GM21381 (cell line): ENCODE measurements around the gene SPAG6.
"Not testable (repeated sequence)": the region's sequence is repeated elsewhere in the genome, so short reads cannot be mapped to it uniquely, and the experiment has no call there.

Experiments used
- ATAC-seq: cut with Tn5 transposase; IDR thresholded peaks from one replicate; pipeline ENCODE4 v1.9.1; 2021; ENCODE audit warnings: mild to moderate bottlenecking, moderate library complexity; ENCODE audit not compliant: unreplicated experiment

The SPAG6 gene

DNA sequence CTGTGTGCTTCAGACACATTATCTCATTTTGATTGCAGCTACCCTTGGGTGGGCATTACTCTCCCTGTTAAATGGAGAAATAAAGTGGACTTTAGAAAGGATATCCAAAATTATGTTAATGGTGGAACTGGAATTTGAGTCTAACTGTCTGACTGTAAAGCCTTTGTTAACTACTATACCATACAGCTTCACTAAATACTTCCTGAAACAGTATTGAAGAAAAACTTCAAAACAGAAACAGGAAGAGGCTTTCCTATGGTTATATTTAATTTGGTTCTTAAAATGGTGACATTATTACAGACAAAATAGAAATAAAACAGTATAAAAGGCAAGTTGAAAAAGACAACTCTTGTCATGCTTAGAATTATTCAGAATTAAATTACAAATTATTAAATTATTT is 25.0 kb downstream of the SPAG6 start:
- no peak for ATAC-seq

DNA sequence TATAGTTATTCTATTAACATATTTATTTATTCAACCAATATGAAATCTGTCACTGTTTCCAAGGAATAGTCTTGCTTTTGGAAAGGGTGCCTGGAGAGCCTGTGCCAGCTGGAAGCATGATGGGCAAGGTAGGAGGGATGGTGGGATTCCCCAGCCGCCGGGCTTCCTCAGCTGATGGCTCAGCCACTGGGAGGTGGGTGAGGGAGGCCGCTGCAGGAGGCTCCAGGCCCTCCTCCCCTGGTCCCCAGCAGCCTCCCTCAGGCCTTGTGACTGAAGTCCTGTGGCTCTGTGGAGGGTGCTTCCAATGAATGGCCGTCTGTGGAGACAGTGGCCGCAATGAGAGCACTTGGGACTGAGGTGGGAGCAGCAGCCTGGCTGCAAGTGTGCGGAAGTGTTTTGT is 27.0 kb downstream of the SPAG6 start:
- no peak for ATAC-seq

DNA sequence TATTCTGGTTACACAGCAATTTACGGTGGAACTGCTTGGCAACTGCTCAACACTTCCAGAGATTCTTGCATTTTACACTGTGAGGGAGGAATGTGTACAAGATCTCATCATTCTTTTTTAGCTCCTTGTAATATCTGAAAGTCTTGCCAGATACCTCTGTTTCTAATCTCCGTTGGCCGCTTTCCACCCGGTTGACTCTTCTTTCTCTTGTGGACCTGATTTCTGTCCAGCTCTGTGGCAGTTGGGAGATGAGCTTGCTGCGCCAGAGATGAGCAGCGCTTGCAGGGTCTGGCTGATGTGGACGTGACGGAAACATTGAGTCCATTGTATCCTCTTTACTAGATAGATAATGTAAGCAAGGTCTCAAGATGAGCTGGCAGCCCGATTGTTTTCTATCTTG is 27.6 kb downstream of the SPAG6 start:
- no peak for ATAC-seq

DNA sequence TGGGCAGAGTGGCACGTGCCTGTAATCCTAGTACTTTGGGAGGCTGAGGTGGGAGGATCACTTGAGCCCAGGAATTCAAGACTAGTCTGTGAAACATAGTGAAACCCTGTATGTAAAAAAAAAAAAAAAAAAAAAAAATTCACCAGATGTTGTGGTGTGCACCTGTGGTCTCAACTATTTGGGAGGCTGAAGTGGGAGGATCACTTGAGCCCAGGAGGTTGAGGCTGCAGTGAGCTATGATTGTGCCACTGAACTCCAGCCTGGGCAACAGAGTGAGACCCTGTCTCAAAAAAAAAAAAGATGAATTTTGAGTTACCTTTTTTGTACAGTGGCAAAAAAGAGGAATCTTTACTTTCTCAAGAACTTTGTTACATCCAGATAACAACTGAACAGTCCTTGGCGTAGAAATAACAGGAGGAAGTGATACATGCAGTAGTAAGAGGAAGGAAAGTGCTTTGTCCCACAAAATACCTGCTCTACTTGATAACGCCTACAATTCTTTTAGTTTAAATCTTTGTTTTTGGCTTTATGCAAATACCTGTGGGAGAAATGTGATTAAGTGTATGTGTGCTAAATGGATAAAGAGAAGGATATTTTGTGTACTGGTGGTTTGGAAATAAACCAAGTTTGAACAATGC is 29.3 kb downstream of the SPAG6 start:
- no peak for ATAC-seq

DNA sequence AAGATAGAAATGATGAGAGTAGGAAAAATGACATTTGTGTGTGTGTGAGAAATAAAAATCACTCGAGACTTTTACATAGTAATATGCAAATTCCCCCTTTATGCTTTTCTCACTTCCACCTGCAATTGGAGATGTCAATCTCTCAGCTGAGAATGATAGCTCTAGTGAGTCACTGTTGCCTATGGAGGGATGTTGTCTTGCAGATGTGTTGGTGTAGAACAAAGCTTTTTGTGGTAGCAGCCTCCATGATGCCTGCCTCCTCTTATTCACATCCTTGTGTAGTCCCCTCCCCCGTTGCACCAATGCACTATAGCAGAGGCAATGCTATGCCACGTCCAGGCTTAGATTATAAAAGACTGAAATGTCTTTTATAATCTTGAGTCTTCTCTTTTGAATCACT is 33.8 kb downstream of the SPAG6 start:
- peak; percentile 40 for ATAC-seq

DNA sequence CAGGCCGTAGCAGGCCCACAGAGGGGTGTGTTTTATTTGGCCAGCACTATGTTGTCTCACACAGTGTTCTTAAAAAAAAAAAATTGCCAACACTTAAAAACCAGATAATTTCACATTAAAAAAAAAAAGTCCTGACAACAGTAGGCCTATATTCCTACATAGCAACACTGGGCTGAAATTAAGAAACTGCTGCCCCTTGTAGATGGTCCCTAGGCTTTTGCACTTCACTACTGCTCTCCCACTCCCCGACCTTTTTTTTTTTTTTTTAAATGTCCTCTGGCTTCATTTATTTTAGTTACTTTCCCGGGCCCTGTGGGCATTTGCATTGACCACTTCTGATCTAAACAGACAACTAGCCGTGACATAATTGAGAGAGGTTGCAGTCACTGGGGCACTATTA is 36.0 kb downstream of the SPAG6 start:
- no peak for ATAC-seq

DNA sequence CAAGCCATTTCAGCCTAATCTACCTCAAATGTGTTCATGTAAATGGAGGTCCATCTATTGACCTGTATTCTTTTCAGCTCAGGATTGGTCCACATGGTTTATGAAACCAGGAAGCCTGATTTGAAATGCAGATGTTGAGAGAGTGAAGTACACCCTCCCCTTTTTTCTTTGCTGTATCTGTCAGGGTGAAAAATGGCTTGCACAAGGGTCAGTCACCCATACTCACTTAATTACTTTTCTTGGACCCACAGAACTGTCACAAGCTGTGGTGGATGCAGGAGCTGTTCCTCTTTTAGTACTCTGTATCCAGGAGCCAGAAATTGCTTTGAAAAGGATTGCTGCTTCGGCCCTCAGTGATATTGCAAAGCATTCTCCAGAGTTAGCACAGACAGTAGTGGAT is 41.2 kb downstream of the SPAG6 start:
- no peak for ATAC-seq

DNA sequence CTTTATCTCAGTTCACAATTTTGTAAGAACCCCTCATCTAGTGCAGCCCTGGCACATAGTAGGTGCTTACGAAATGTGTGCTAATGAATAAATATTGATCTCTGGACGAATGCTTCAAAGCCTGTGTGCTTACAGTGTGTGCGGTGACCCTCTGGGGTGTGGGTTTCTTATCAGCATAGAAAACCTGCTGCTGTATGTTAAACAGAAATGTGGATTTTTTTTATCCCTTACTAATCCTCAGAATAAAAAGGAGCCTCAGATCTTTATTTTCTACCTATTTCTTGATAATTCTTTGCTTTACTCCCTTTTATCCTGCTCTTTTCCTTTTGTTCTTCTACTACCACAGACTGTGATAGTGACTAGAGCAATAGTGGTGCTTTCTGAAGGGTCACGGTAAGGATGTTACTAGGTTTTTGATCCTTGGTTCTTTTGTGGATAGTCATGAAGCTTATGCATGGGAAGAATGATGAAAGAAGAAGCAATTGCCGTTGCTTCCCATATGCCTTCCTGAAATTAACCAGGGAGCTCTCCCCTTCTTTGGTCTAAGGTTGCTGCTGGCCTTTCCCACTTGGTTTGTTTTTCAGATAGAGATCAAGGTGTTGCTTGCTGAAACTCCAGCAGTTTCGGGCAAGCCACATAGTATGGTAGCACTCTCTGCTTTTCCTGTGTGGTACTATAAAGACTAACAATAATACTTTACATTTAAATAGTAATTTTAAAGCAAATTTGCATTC is 44.7 kb downstream of the SPAG6 start:
- no peak for ATAC-seq

DNA sequence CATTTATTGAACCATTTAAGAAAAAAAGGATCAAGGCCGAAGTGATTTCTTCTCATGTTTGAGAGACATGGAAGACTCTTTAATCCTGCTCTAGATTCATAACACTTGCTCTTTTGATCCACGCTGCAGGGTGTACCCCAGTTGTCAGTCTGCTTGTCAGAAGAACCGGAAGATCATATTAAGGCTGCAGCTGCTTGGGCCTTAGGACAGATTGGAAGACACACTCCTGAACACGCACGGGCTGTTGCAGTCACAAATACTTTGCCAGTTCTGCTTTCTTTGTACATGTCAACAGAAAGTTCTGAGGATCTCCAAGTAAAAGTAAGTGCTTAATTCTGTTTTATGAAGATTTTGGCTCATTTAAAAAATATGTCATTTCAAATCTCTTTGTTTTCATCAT is 46.3 kb downstream of the SPAG6 start:
- ATAC-seq = no peak

DNA sequence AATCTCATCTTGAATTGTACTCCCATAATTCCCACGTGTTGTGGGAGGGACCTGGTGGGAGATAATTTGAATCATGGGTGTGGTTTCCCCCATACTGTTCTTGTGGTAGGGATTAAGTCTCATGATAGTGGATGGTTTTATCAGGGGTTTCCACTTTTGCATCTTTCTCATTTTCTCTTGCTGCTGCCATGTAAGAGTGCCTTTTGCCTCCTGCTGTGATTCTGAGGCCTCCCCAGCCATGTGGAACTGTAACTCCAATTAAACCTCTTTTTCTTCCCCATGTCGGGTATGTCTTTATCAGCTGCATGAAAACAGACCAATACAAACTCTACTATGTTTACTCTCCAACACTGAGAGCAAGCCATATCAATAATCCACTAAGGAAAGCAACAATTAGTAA is 50.9 kb downstream of the SPAG6 start:
- ATAC-seq = not testable (repeated sequence)

DNA sequence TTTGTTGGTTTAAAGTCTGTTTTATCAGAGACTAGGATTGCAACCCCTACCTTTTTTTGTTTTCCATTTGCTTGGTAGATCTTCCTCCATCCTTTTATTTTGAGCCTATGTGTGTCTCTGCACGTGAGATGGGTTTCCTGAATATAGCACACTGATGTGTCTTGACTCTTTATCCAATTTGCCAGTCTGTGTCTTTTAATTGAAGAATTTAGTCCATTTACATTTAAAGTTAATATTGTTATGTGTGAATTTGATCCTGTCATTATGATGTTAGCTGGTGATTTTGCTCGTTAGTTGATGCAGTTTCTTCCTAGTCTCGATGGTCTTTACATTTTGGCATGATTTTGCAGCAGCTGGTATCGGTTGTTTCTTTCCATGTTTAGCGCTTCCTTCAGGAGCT is 61.6 kb downstream of the SPAG6 start:
- not testable (repeated sequence) for ATAC-seq

DNA sequence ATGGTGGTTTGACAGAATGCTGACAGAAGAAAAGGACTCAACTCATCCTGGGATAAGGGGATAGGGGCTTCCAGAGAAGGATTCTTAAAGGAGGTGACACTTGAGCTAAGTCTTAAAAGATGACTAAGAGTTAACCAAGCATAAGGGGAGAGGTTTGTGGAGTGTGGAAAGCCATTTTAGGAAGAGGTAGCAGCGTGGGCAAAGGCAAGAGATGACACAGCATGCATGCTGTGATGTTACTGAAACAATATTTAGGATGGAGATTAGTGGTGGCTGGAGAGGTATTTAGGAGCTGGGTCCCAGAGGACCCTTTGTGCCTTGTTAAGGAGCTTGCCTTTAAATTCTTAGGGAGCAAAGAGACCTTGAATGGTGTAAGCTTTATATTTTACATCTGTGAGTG is 65.1 kb downstream of the SPAG6 start:
- ATAC-seq = no peak

DNA sequence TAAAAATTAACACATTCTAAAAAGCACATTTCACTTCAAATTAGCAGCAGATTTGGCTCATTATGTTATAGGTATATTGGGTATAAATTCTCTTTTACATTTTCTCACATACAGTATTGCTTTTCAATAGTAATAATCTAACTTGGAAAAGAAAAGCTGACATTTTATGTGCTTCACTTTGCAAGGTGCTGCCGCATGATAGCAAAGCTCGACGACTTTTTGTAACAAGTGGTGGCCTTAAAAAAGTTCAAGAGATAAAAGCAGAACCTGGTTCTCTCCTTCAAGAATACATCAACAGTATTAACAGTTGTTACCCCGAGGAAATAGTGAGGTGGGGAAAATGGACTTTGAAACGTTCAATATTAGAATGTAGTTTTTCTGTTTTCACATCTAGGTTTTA is 65.5 kb downstream of the SPAG6 start:
- ATAC-seq = no peak

DNA sequence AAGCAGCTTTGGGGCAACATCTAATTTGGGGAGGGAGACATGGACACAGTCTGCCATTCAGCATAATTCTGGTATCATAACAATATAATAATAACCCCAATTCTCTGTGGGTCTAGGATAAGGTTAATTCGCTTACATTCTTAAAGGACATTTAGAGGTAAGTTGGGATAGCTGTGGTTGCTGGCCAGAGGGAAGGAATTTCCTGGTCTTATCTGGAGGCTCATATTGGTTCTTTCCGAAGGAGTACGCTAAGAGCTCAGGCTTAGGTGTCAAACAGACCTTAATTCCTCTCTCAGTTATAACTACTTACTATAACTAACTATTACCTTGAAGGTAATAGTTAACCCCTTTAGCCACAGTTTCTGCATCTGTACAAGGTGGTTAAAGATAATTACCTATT is 68.8 kb downstream of the SPAG6 start:
- no peak for ATAC-seq

DNA sequence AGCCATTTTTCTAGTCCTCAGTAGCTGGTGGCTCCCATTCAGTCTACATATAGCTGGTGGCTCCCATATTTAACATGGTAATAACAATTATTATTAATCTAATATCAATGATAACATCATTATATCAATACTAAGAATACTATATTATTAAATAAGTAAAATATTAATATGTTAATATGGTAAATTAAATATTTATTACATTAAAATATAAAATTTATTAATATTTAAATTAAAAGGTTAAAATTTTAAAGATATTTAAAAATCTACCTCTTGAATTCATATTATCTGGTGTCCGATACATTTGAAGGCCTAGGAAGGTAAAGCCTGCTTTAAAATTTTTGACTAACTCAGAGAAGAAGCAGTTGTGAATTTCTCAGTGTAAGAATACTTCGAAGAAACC is 69.8 kb downstream of the SPAG6 start:
- ATAC-seq = no peak

DNA sequence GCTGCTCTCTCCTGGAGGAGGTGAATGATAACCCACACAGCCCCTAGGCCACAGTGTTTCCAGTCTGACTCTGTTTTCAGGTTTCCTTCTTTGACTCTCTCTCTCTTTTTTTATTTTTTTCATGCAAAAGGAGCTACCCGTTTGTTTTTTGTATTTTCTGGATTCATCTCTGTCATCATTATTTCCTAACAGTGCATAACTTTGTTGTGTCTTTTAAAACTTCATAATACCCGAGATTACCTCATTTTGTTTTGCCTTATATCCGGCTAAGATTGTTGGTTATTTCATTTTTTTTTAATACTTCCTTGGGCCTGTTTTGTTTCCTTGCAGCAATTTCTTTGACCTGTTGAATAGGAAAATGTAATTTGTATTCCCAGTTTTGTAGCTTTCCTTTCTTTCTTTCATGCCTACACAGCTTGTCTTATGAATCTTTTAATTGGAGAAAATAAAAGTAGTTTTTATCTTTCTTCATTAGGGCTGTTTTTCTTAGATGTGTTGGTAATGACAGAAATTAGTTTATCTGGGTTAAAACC is 72.5 kb downstream of the SPAG6 start:
- no peak for ATAC-seq

DNA sequence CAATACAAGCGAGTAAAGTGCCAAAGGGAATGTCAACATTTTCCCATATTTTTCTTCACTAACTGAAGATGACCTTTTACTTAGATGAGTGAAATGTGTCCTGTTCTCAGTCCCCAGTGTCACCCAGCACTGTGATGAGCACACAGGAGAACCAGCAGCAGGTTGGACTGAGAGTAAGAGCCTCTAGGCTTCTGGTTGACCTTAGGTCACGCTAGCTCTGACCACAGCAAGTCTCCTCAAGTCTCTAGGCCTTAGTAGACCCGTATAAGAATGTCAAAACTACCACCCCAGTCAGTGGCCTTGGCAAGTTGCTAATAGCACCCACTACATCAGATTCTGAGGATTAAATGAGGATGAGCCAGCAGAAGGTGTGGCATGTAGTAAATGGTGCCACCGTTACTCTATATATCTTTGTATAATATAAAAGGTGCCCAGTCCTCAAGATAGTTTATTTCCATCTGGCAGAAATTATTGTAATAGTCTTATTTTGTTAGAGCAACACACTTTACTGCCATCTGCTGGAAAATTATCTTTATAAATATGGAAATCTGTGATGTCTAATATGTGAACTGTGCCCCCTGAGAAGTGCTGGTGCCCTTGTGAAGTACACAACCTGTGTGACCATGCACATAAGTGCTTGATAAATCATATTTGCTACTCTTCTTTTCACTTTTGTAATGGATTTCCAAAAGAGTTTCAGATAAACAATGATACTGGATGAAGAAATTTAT is 75.7 kb downstream of the SPAG6 start:
- ATAC-seq = no peak

DNA sequence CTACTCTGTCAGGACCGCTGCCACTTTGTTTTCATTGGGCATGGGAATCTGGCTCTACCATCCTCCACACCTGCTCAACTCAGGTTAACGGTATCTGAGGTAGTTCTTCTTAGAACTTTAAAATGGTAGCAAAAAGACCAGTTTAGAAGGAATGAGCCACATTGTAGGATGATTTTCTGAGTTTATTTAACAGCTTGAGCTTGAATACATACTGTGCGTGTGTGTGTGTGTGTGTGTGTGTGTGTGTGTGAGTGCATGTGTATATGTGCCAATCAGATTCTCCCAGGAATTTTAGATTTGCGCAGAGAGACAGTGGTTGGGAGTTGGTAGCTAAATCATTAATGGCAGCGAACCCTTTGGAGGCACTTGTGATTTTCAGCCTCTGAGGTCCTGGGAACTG is 81.4 kb downstream of the SPAG6 start:
- no peak for ATAC-seq

DNA sequence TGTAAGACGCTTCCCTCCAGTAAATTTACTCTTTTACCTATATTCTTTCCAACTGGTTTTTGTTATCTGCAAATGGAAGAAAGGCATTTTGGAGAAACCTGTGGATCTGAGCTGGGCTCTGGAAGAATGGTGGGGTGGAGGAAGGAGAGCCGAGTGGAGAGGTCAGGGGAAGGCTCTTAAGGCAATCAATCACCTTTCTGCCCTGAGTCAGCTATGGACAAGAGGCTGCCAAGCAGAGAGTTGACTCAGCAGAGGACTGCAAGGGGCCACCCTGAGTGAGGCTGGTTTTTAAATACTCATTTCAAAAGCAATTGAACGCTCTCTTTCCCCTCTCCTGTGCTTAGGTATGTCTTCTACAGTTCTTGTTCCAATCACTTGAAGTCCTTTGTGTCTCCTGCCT is 81.8 kb downstream of the SPAG6 start:
- no peak for ATAC-seq

DNA sequence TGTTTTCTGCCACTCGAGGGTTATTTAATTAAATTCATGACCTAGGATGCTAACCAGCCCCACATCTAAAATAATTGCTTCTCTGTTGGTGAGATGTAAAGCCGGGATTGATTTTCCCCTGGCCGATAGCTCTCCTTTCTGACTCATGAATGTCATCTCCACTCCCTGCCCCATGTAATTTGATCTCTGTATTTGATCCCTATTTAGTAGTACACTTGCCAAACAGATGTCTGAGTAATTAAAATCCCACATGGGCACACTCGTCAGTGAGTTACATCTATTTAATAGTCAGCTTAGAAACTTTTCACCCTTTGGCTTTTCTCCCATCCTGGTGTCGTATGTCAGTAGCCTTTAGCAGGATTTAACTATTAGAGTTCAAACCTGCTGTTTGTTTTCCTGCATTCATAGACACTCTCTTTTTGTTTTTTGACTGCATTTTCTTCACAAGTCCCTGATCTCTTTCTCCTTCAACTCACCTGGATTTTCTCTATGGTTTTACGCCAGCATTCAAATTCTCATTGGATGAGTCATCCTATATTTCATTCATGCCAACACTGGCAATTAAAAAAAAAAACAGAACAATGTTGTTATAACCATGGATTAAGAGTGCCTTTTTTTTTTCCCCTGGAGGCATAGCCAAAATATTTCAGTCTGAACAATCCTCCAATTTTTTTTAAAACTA is 82.7 kb downstream of the SPAG6 start:
- no peak for ATAC-seq

DNA sequence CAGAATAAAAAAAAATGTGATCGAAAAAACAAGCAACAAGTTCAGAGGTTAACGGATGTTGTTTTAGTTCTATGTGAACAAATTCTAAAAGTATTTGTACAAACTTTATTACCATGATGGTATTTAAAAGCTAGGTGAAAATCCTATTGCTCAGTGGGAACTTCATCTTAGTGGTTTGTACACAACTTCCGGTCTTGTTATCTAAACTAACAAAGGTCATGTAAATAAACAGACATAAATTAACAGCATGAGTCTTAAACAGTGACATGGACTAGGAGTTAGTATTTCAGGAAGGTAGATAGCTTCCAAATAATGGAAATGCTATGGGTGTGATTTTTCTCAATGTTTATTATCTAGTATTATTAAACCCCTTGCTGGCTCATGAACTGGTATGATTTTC is 83.8 kb downstream of the SPAG6 start:
- ATAC-seq = no peak
